HFFc6 (cell line): ENCODE results near the gene ANKRD35. TPM values are rescaled to one million over a fixed set of nuclear protein-coding genes. Genes with fewer than 3 reads are reported as not detected.
A peak's percentile ranks its signal among the peaks of the same experiment; 100 is the strongest.

ENCODE experiments used
- DNase-seq: peaks from one replicate; pipeline ENCODE4 v3.0.0-alpha.2; 2018
- H3K27ac Mint-ChIP-seq: 2 replicates; pipeline ENCODE4 v1.8.0; 2020; ENCODE audit warnings: mild to moderate bottlenecking, mixed read lengths
- H3K27me3 Mint-ChIP-seq: 2 replicates; pipeline ENCODE4 v1.8.0; 2021; ENCODE audit warnings: mild to moderate bottlenecking, moderate library complexity, mixed read lengths; ENCODE audit not compliant: insufficient read depth
- H3K36me3 Mint-ChIP-seq: 2 replicates; pipeline ENCODE4 v1.8.0; 2021; ENCODE audit warnings: low read depth, mixed read lengths
- H3K4me1 Mint-ChIP-seq: 2 replicates; pipeline ENCODE4 v1.8.0; 2020; ENCODE audit warnings: low read depth, mixed read lengths
- H3K4me3 Mint-ChIP-seq: 2 replicates; pipeline ENCODE4 v1.8.0; 2020; ENCODE audit warnings: mild to moderate bottlenecking, moderate library complexity, mixed read lengths
- H3K9me3 Mint-ChIP-seq: 2 replicates; pipeline ENCODE4 v1.8.0; 2020; ENCODE audit warnings: mild to moderate bottlenecking, mixed read lengths
- CTCF ChIP-seq: fragments of 200-600 bp; sonication (generic); IDR thresholded peaks from 2 replicates; pipeline ENCODE4 v1.5.0; 2021; ENCODE audit warnings: antibody characterized with exemption, mild to moderate bottlenecking
- total RNA-seq, 6 experiments: library from RNA; stranded (reverse); fragmentation: NEBNext Ultra II Directional; extraction: Animal tissue kit (Norgen Biotek cat#: 25700); gene quantifications; 2 replicates in 1 of 6; 3 replicates in 5 of 6; pipeline ENCODE4 v1.2.3, GENCODE V29; 2021

ANKRD35 gene
- total RNA-seq, 6 experiments from 2014 or later = 0.75 to 2.0 (median 1.1) TPM

DNA sequence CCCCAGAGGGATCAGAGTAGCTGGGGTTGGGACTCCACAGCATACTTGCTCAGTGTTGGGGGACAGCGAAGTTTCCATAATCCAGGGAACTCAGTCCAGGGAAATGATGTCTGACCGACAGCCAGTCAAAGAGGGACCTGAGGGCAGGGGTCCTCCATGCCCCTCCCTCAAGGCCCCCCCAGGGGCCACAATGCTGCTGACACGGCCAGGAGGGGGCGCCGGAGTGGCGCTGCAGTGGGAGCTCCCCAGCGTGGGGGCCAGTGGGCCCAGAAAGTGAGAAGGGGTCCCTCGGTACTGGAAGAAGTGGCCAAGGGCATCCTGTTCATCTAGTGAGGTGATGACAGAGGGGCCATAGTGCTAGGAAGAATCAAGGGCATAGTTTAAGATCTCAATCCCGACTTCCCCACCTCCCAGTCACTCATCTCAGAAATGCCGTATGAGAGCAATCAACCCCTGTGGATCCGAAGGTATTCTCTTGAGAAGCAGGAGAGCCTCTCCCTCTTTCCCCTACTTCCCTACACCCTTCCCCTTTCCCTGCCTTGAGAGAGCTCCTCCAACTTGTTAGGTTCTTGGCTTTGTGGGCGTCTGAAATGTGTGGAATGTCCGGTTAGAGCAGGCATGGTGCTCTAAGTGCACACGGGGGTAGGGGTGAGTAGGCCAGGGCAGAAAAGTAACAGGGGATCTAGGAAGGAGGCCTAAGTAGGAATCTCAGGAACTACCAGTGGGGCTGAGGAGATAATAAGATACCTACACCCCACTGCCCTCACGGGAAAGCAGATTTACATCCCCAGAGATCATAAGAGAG is 36.1 kb downstream of the ANKRD35 start:
- Mint-ChIP-seq H3K27me3 (peaks cover 4% of the 10 kb centered on the region; the same call in 1 of the 2 replicates), H3K9me3 (no peaks in the 10 kb centered on the region), H3K4me1 (peaks cover 32% of the 10 kb centered on the region), H3K36me3 (peaks cover 19% of the 10 kb centered on the region), H3K27ac (peak overlapping the region; percentile 80), H3K4me3 (peak overlapping the region; percentile 16; the same call in 1 of the 2 replicates)
- TF ChIP-seq CTCF = peak; percentile 82
- peak; percentile 50 for DNase-seq

DNA sequence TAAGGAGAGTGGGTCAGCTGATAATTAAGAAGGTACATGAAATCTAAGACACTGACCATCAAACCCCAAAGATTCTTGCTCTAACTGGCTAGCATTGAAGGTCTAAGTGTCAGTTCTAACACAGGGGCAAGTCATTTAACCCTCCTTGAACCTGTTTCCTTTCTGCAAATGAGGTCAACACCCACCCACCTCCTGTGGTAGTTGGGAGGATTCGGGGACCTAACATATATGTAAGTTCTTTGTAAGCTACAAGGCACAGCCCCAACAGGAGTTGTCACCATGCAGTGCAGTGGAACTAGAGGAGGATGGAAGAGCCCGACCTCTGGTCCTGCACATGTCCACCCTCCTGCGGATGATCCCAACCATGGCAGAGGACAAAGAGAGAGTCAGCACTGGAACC is 37.8 kb downstream of the ANKRD35 start:
- no peak for DNase-seq
- H3K9me3 Mint-ChIP-seq = no peaks in the 10 kb centered on the region
- H3K4me1 Mint-ChIP-seq = peaks cover 32% of the 10 kb centered on the region
- H3K27ac Mint-ChIP-seq = no peak overlapping the region; the same call in 1 of the 2 replicates
- H3K27me3 Mint-ChIP-seq = peaks cover 4% of the 10 kb centered on the region; the same call in 1 of the 2 replicates
- no peak overlapping the region for H3K4me3 Mint-ChIP-seq
- H3K36me3 Mint-ChIP-seq = peaks cover 17% of the 10 kb centered on the region
- no peak for TF ChIP-seq CTCF

DNA sequence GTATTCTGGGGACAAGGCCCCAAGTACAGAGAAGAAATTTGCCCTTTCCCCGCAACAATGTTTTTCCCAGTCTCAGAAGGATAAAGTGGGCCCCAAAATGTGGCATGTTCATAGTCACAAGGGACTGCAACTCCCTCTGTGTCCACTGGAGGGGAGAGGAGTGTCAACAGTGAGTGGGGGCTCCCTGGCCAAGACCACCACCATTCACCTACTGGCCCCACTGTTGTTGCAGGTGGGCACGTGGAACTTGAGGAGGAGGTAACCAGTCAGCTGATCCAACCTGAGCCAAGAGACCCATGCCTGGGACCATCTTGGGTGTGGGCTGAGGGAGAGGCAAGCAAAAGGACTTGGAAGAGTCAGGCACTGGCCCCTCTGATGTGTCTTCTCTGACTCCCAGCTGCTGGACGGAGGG is 39.5 kb downstream of the ANKRD35 start:
- Mint-ChIP-seq H3K4me3 (no peak overlapping the region), H3K4me1 (peaks cover 32% of the 10 kb centered on the region), H3K36me3 (peaks cover 17% of the 10 kb centered on the region), H3K9me3 (no peaks in the 10 kb centered on the region), H3K27ac (no peak overlapping the region), H3K27me3 (peaks cover 4% of the 10 kb centered on the region; the same call in 1 of the 2 replicates)
- DNase-seq = peak; percentile 30
- peak; percentile 75 for TF ChIP-seq CTCF

DNA sequence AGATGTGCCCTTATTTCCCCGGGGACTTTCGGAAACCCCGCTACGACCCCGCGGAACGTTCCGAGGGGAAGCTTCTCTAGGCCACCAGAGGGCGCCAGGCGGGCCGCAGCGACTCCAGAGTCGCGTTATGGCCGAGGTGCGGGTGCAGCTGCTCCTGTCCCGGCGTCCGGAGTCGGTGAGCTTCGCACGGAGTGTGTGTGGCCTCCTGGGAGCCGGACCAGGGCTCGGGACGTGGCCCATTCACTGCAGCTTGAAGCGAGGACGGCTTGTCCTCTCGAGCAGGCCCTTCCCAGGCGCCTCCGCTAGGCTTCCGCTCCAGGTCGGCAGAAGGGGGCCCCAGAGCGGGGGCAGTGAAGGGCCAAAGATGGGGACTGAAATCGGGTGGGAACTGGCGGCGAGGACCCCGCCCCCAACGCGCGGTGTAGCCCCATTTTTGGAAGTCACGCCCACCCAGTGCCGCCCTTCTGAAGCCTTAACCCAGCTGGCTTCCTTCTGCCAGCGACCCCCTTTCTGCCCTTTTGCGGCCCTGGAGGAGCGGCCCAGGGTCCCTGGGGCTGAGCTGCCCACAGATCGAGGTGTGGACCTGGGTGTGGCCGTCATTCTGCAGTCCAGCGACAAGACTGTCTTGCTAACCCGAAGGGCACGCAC is 40.0 kb downstream of the ANKRD35 start, which contains the start of gene NUDT17:
NUDT17 (plus strand) TSS at position 117 of the 648 bp plus-strand sequence; CDS start at position 128, 11 bp downstream.
- TF ChIP-seq CTCF = peak; percentile 96
- peak; percentile 64 for DNase-seq
- H3K36me3 Mint-ChIP-seq = peaks cover 18% of the 10 kb centered on the region
- H3K27me3 Mint-ChIP-seq = peaks cover 4% of the 10 kb centered on the region; the same call in 1 of the 2 replicates
- H3K4me3 Mint-ChIP-seq = no peak within 1 kb of the TSS
- peaks cover 27% of the 10 kb centered on the region for H3K4me1 Mint-ChIP-seq
- H3K27ac Mint-ChIP-seq = no peak within 1 kb of the TSS
- no peaks in the 10 kb centered on the region for H3K9me3 Mint-ChIP-seq

GRCh38 chr1:145845144-145845513 is 40.5 kb downstream of the ANKRD35 start:
- TF ChIP-seq CTCF = no peak
- Mint-ChIP-seq H3K9me3 (no peaks in the 10 kb centered on the region), H3K4me3 (no peak overlapping the region), H3K36me3 (peaks cover 16% of the 10 kb centered on the region; the same call in 1 of the 2 replicates), H3K4me1 (peaks cover 22% of the 10 kb centered on the region), H3K27ac (no peak overlapping the region), H3K27me3 (peaks cover 4% of the 10 kb centered on the region; the same call in 1 of the 2 replicates)
- no peak for DNase-seq
